ENCODE results near the gene CAPN14. TPM values are rescaled to one million over a fixed set of nuclear protein-coding genes. Genes with fewer than 3 reads are reported as not detected.

CAPN14 gene
- total RNA-seq, result 2.2 and 6.8 TPM in 2 replicates

GRCh38 chr2:31217465-31218200 lies at the start of gene CAPN14:
TSS of gene CAPN14 (minus strand) at chr2:31217515. CDS start at chr2:31205447, 12,068 bp downstream.

GRCh38 chr2:31233741-31234682 lies 16.7 kb upstream of the CAPN14 start, which contains the start of gene EHD3:
TSS of gene EHD3 (plus strand) at chr2:31234152. CDS start at chr2:31234622, 470 bp downstream.

GRCh38 chr2:31138037-31138962 lies 79.0 kb downstream of the CAPN14 start, which contains the start of gene GALNT14:
TSS of gene GALNT14 (minus strand) at chr2:31138440. CDS start at chr2:31138086, 354 bp downstream.

Other genes starting within 250 kb of the CAPN14 start
- 12.8 and 28.2 TPM in 2 replicates for gene GALNT14, start 79.1 kb downstream of the CAPN14 start, total RNA-seq
- 2.7 and 3.6 TPM in 2 replicates for gene EHD3, start 16.6 kb upstream of the CAPN14 start, total RNA-seq
- 3.2 and 11.3 TPM in 2 replicates for gene XDH, start 197.2 kb upstream of the CAPN14 start, total RNA-seq